Neural progenitor cell (in vitro differentiated cells): ENCODE measurements around the gene OR5F1.

ENCODE experiments used
- CTCF ChIP-seq: fragments of 200-600 bp; sonication (generic); IDR thresholded peaks from 2 replicates; pipeline ENCODE4 v1.5.1; 2017; ENCODE audit warnings: antibody characterized with exemption, mild to moderate bottlenecking
- EZH2 ChIP-seq: fragments of 200-600 bp; sonication (generic); IDR thresholded peaks from 2 replicates; pipeline ENCODE4 v1.6.1; 2017; ENCODE audit warnings: antibody characterized with exemption, mild to moderate bottlenecking, moderate library complexity
- EZH2phosphoT487 ChIP-seq: fragments of 200-600 bp; sonication (generic); IDR thresholded peaks from 2 replicates; pipeline ENCODE4 v1.6.1; 2017; ENCODE audit warnings: antibody characterized with exemption

GRCh38 chr11:55969845-55970244 is 24.6 kb downstream of the OR5F1 start, which contains the start of gene OR10AG1:
- no peak for TF ChIP-seq CTCF
- no peak for TF ChIP-seq EZH2
- TF ChIP-seq EZH2phosphoT487 = no peak
